Renal cortex interstitium (tissue), 11 donors: ENCODE measurements around the gene STMND1. TPM values are rescaled to one million over a fixed set of nuclear protein-coding genes. Genes with fewer than 3 reads are reported as not detected.

ENCODE experiments used
- DNase-seq, 11 donors: peaks; one replicate each; pipeline ENCODE4 v3.0.0-alpha.2; 2013; ENCODE audit warnings: low read depth in 9 of 11, low spot score in 4 of 11; ENCODE audit errors: extremely low read depth in 1 of 11
- polyA plus RNA-seq, 3 donors: library from polyadenylated mRNA; unstranded; fragments of 120-200 nt; gene quantifications; one replicate each; pipeline ENCODE4 v1.2.1, GENCODE V29; 2013; ENCODE audit not compliant: insufficient read length in 3 of 3

The STMND1 gene
- polyA plus RNA-seq, 3 donors: 0.23 to 0.33 (median 0.31) TPM

DNA sequence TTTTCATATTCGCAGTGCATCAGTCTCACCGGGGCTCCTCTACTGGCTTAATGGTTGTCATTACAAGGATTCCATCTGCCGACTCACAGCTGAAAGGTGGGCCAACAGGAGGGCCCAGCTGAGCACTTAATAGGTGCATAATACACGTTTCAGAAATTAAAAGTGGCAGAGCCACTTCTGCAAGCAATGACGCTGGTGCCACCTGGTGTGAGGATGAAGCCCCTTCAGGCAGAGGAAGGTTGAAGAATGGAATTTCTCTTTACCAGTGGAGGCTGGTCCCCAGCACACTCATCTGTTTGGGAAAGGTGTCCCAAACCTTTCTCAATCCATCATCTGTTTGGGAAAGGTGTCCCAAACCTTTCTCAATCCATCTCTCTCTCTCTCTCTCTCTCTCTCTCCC, 8.2 kb upstream of the STMND1 start:
- no peak for DNase-seq

DNA sequence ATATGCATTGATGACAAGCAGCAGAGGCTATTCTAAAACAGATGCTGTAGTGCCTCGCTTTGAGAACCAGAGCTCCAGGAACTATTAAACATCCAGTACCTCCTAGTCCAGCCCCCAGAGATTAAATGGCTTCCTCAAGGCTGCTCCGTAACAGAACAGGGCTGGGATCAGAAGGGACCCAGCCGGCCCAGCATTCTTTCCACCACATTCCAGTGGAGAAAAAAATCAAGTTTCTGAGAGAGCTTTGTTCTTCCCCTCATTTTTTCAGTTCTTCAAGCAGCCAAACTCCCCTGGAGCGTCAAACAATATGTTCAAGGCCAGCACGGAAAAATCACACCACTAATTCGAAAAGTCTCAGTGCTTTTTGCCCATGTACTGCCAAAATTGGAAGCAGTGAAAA, 5.8 kb upstream of the STMND1 start:
- DNase-seq: no peak

DNA sequence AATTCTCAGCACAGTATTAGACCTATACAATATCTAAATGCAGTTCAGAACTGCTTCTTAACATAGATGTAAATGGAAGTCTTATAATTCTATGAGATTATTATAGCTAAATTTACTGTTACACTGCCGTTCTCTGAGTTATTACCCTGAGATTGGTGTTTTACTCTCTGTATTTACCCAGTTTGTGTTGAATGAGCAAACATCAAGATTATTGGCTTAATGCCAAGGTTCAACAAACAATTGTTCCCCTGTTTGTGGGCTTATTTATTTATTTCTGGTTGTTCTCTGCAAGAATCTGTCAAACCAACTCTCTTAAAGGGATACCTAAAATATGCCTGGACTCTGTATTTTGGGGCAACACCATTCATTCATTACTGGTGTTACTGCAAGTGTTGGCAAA, 5.2 kb upstream of the STMND1 start:
- DNase-seq: no peak

DNA sequence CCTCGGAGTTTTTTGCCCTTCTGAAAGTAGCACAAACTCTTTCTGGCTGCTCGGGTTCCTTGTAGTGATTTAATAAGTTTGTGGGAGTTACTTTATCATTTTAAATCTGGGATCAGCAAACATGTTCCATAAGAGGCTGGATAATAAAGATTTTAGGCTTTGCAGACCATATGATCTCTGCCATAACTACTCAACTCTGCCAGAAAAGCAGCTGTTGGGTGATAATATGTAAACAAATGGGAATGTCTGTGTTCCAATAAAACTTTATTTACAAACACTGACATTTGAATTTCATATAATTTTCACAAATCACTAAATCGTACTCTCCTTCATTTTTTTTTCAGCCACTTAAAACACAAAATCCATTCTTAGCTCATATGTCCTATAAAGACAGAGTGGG, 3.9 kb upstream of the STMND1 start:
- DNase-seq: no peak

DNA sequence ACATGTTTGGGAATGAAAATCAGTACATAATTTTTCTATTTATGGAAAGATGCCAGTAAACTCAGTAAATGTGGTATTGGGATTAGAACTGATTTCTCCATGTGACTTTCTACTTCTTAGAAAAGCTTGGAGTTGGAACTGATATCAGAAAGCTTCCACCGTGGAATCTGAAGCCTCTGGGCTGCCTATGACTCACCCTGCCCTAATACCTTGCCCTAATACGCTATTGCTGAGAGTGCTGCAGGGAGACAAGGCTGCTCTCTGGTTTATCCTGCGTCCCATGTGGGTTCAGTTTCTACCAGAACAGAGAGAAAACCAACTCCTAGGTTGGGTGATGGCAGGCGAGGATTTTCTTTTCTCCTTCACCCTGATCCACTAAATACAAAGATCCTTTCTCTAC, 3.3 kb upstream of the STMND1 start:
- no peak for DNase-seq

DNA sequence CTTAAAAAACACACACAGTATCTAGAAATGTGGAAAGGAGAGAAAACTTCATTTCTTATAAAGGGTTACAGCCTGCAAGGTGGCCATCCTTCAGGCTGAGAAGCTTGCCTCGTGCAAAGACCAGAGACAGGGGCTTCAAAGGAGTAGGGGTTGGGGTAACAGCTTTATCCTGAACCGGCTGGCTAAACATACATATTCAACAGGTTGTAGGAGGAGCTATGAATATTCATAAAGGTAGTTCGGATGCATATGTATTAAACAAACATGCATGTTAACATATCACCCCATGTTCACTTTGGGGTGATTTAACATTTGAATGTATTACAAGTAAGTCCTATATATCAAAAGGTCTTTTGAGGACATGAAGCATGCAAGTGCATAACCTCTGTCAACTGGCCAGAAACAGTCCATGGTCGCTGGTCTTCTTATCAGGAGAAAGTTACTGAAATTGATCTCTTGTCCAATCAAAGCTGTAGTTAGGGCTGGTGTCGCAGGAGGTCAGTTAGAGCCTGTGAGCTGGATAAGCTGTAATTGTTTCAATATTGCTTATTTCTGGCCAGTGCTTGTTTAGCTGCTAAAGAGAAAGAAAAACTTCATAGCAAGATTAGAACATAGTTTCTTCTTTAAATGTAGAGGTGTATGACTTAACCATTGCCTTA, 2.3 kb upstream of the STMND1 start:
- DNase-seq: no peak

DNA sequence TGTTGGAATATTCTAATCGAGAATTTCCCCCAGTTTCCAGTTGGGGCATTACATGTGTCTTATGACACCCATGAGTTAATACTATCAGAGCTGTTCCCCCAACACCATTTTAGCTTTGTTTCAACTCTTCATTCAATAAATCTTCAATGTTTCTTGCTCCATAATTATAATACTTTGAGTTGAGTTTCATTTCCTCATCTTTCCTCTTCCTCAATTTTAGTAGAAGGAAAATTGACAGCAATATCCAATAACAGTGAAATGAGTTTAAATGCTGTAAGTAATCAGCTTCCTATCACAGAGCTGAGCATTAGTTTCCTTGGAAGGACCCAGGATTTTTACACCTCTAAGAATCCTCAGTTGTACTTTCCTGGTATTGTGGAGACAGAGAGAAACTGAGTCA, 1.0 kb upstream of the STMND1 start:
- DNase-seq: no peak

DNA sequence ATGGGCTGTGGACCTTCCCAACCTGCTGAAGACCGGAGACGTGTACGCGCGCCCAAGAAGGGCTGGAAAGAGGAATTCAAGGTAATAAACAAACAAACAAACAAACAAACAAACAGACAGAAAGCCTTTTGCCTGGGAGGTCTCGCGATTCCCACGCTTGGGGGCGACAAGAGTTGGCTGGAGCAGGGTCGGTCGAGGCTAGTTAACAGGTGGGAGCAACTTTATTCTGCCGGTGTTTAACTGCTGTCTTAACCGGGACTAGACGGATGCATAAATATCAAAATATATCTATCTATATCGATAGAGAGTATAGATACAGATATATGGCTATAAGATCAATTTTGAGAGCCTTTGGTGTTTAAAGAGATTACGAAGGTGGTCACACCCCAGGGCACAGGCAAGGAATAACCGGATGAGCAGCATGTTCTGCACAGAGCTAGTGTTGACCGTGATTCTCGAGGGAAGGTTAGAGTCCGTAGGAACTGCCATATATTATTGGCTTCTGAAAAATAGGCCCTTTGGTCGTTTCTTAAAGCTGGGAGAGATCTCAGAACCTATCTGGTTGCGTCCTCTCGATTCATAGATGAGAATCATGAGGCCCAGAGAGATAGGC, 514 bp downstream of the STMND1 start:
- DNase-seq: no peak

DNA sequence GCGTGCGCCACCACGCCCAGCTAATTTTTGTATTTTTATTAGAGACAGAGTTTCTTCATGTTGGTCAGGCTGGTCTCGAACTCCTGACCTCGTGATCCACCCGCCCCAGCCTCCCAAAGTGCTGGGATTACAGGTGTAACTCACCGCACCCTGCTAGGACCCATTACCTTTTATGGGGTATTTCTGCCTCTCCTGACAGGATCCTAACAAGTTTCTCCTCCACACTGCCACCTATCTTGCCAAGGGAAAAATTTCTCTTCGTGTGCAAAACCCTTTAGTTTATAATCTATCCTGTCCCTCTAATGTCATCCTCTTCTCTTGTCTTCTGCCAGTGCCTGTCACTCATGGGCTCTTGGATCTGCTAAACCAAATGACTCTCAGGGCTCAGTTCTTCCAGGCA, 1.9 kb downstream of the STMND1 start:
- DNase-seq: no peak

DNA sequence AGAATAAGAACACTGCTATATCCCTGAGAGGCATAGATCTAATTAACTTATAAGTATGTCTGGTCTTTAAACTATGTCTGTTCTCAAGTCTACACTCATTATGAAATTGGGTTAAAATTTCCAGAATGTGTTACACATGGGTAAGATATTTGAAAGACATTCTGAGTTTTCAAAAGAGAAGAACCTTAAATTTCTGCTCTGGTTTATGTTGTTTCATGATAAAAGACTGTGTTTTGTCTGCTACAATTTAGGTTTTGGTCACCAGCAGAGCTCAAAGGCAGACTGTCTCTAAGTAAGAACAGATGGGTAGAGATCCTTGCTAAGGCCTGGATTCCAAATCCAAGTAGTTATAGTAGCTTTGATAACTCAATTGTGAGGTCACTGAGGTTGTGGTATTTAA, 6.0 kb downstream of the STMND1 start:
- no peak for DNase-seq

DNA sequence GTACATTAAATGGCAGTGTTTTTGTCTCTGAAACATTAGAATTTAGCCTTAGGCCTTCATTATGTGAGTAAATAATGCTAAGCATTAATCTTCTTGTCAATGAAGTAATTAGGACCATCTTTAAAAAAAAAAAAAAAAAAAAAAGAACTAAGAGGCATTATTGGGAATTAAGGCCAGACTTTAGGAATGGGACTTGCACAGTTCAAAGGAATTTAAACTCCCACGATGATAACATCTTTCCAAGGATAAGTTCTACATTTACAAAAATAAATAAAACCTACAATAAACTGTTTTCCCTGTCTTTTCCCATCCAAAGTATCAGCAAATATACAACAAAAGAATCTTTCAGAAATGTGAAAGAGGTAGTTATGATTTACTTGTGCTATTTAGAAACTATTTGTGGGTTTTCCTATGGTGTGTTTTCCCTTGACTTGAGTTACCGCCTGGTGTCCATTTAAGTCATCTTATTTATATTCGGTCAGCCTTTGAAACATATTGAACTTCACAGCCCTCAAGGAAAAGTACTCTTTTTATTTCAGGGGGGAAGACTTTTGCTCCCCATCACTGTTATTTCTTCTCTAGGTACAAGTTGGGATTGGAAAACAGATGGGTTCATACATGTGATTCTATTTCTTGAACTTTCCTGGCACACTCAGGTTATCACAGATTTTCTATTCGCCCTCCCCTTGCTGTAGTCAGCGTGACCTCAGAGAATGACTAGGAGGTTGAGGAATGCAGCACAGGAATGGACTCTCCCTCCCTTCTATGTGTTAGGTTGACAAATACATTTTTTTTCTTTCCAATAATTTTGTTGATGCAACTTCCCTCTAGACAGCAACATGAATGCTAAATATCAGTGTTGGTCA, 13.6 kb downstream of the STMND1 start:
- DNase-seq: no peak

DNA sequence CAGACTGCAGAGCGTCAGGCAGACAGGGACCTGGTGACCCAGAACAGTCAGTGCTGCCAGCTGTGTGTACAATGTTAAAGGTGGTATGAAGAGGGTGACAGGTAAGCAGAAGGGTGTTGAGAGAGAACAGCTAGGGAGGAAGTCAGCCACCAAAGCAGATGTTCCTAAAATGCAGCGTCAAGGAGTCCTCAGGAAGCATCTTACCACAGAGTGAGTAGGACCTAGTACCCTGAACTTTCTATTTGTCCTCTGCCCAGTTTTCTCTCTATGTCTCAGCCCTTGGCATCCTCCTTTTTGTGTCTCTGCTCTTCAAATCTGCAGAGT, 14.2 kb downstream of the STMND1 start:
- DNase-seq: no peak

DNA sequence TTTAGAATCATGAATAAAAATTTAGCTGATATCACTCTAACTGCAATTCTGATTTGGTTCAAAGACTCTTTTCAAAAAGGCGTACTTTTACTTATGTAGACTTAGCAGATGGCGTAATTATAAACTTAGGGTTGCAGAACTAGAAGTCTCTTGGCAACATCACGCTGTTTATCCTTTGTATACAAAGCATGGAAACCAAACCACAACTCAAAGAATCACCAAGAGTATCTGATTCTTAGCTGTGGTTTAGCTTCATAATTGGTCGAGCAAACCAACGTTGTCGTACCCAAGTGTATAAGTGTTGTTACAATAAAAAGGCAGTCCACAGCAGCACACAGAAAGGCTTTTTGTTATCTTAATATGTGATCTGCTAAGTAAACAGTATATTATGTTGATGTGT, 18.2 kb downstream of the STMND1 start:
- no peak for DNase-seq

DNA sequence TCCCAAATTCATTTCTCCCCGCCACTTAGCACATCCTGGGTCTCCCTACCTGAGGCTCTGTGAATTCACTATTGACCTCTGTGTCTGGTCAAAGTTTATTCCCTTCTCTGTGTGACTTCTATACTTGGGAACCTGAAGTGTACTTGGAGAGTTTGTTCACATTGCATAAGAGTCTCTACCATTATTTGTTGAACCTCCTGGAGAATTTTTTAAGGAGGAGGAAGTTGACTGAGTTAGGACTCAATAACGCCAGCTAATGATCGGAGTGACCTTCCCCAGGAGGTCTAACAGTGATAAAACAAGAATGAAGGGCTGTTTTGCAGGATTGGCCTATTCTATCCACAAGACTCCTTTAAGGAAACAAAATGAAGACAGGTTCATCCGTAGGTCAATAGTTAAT, 23.6 kb downstream of the STMND1 start:
- DNase-seq: no peak

DNA sequence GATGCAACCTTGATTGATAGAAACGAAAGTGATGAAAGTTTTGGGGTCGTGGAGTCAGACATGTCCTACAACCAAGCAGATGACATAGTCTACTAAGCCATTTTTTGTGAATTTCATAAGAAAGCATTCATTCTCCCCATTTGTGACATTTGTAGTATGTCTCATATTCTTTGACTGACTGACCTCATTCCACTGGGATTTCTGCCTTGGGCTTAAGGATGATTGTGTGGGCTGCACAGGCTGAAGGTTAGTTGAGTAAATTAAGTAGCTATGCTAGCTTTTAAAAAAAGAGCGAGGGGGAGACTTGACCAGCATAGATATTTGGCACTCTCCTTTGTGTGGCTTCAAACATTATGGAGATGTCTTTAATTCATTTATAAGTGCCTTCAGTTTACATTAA, 28.9 kb downstream of the STMND1 start:
- no peak for DNase-seq

DNA sequence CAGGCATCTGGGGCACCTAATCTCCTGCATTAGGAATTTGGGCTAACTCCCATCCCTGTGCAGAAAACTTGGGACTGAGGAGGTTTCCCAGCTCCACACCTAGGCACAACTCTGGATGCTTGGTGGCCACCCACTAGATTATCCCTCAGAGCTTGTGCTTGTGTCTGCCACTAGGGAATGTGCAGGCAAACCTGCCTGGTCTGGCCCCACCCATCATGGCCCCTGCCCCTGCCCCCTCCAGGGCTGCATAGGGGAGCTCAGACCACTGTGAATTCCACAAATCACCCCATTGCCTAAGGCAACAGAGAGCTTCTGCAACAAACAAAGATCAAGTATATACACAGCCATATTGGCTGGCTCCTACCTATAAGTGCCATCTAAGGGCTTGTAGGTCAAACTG, 31.1 kb downstream of the STMND1 start:
- DNase-seq: no peak

DNA sequence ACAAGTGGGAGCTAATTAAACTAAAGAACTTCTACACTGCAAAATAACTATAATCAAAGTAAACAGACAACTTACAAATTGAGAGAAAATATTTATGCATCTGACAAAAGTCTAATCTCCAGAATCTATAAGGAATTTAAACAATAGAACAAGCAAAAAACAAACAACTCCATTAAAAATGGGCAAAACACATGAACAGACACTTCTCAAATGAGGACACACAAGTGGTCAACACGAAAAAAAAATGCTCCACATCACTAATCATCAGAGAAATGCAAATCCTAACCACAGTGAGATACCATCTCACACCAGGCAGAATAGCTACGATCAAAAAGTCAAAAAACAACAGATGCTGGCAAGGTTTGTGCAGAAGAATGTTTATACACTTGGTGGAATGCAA, 36.2 kb downstream of the STMND1 start:
- DNase-seq: no peak

DNA sequence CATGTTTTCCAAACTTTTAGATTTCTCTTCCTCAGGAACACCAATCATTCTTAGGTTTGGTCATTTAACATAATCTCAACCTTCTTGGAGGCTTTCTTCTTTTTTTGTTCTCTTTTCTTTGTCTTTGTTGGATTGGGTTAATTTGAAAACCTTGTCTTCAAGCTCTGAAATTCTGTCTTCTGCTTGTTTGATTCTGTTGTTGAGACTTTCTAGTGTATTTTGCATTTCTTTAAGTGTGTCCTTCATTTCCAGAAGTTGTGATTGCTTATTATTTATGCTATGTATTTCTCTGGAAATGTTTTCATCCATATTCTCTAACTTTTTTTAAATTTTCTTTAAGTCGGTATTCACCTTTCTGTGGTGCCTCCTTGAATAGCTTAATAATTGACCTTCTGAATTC, 42.2 kb downstream of the STMND1 start:
- no peak for DNase-seq

DNA sequence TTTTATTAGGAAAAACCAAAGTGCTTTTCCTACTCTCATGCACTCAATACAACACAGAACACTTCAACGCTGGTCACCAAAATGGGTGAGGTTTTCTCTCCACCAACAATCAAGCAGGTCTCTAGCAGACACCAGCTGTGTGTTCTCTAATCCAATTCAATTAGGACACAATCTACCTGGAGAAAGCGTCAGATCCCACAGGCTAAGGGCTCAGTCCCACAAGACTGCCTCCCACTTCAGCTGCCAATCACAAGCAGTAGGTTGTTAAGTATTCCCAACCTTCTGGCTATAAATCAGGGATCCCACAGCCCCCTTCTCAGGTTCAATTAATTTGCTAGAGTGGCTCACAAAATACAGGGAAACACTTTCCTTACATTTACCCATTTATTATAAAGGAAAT, 47.7 kb downstream of the STMND1 start:
- DNase-seq: no peak

DNA sequence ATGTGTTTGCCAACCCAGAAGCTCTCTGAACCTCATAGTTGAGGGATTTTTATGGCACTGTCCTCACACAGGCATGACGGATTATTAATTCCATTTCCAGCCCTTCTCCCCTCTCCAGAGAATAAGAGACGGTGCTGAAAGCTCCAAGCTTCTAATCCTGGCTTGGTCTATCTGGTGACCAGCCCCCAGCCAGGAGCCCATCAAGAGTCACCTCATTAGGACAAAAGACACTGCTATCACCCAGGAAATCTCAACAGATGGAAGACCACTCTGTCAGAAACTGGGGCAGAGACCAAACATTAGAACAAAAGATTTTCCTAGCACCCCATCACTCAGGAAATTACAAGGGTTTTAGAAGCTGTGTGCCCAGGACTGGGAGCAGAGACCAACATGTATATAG, 48.2 kb downstream of the STMND1 start:
- DNase-seq: no peak

DNA sequence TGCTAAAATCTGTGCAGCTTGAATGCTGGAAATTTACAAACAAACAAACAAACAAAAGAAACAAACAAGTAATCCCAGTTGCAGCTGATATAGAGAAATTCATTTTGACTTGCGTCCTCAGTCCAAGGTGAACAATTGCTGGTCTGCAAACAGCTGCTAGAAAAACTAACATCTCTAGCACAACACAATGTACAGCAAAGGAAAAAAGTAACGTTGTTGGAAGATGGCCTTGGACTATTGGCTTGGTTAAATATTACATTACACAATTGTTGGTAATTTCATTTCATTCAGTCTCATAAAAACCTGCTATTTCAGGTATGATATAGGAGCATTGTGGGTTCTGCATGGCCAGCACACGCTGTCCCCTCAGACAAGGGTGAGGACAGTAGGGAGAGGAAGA, 50.0 kb downstream of the STMND1 start:
- no peak for DNase-seq
